Thoracic aorta (tissue), 2 donors: Measurements from ENCODE around the gene OR4C16. TPM values are rescaled to one million over a fixed set of nuclear protein-coding genes. Genes with fewer than 3 reads are reported as not detected.

ENCODE experiments used
- ATAC-seq: fragments of 150-250 bp; one replicate; pipeline ENCODE4 v1.8.0; 2017; ENCODE audit warnings: low read depth; ENCODE audit not compliant: insufficient number of reproducible peaks, low FRiP score
- DNase-seq: peaks from one replicate; pipeline ENCODE4 v3.0.0-alpha.2; 2020; ENCODE audit warnings: low spot score
- H3K27ac ChIP-seq, 2 donors: fragments of 200-600 bp; sonication (generic); 1 replicate in 1 of 2; 2 replicates in 1 of 2; pipeline ENCODE4 v1.5.1; 2016; ENCODE audit warnings: mild to moderate bottlenecking in 2 of 2, moderate library complexity in 2 of 2
- H3K27me3 ChIP-seq: fragments of 200-600 bp; sonication (generic); replicated peaks from 2 replicates; pipeline ENCODE4 v1.6.0; 2016; ENCODE audit warnings: mild to moderate bottlenecking; ENCODE audit not compliant: insufficient read depth
- H3K36me3 ChIP-seq: fragments of 200-600 bp; sonication (generic); one replicate; pipeline ENCODE4 v1.5.1; 2016
- H3K4me1 ChIP-seq, 2 donors: fragments of 200-600 bp; sonication (generic); 1 replicate in 1 of 2; 2 replicates in 1 of 2; pipeline versions ENCODE4 v1.5.1 to v1.6.0; 2016; ENCODE audit warnings: low read depth in 2 of 2, mild to moderate bottlenecking in 1 of 2; ENCODE audit not compliant: control insufficient read depth in 1 of 2
- H3K4me3 ChIP-seq: fragments of 200-600 bp; sonication (generic); 2 replicates; pipeline ENCODE4 v1.5.1; 2016; ENCODE audit warnings: mild to moderate bottlenecking
- H3K9me3 ChIP-seq: fragments of 200-600 bp; sonication (generic); 2 replicates; pipeline ENCODE4 v1.5.1; 2016
- total RNA-seq, 2 donors: library from RNA; depleted of rRNA; stranded (reverse); fragments of >200 nt; gene quantifications; one replicate each; pipeline versions ENCODE4 v1.1.0 to v1.2.3, GENCODE V29; 2016
- TF ChIP-seq, protein P1 (sequence below): fragments of 200-600 bp; sonication (generic); IDR thresholded peaks from one replicate; pipeline ENCODE4 v1.5.1; 2019; ENCODE audit warnings: antibody characterized with exemption

The OR4C16 gene, protein sequence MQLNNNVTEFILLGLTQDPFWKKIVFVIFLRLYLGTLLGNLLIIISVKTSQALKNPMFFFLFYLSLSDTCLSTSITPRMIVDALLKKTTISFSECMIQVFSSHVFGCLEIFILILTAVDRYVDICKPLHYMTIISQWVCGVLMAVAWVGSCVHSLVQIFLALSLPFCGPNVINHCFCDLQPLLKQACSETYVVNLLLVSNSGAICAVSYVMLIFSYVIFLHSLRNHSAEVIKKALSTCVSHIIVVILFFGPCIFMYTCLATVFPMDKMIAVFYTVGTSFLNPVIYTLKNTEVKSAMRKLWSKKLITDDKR
- not detected for total RNA-seq

DNA sequence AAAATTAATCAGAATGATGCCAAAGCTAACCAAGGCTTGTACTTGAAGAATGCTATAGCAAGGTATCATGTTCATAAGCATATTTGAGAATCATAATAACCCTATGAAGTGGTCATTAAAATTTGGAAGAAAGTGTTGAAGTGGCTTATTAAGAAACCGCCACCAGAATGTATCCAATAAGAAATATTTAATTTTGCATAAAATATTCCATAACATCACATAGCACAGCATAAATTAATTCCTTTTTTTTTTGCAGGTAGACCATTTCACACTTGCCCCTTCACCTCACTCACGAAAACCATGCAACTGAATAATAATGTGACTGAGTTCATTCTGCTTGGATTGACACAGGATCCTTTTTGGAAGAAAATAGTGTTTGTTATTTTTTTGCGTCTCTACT is at the start of gene OR4C16:
Gene OR4C16, plus strand, starts transcription at position 301 of the 400 bp plus-strand sequence. Its CDS starts 0 bp downstream, at position 301.
- Histone ChIP-seq H3K4me1 (no peaks in the 10 kb centered on the region), H3K9me3 (no peaks in the 10 kb centered on the region), H3K27ac (no peak within 1 kb of the TSS), H3K27me3 (no peaks in the 10 kb centered on the region), H3K4me3 (no peak within 1 kb of the TSS), H3K36me3 (no peaks in the 10 kb centered on the region)
- ATAC-seq (no peak), DNase-seq (no peak)
- TF ChIP-seq, protein P1, sequence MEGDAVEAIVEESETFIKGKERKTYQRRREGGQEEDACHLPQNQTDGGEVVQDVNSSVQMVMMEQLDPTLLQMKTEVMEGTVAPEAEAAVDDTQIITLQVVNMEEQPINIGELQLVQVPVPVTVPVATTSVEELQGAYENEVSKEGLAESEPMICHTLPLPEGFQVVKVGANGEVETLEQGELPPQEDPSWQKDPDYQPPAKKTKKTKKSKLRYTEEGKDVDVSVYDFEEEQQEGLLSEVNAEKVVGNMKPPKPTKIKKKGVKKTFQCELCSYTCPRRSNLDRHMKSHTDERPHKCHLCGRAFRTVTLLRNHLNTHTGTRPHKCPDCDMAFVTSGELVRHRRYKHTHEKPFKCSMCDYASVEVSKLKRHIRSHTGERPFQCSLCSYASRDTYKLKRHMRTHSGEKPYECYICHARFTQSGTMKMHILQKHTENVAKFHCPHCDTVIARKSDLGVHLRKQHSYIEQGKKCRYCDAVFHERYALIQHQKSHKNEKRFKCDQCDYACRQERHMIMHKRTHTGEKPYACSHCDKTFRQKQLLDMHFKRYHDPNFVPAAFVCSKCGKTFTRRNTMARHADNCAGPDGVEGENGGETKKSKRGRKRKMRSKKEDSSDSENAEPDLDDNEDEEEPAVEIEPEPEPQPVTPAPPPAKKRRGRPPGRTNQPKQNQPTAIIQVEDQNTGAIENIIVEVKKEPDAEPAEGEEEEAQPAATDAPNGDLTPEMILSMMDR: no peak

DNA sequence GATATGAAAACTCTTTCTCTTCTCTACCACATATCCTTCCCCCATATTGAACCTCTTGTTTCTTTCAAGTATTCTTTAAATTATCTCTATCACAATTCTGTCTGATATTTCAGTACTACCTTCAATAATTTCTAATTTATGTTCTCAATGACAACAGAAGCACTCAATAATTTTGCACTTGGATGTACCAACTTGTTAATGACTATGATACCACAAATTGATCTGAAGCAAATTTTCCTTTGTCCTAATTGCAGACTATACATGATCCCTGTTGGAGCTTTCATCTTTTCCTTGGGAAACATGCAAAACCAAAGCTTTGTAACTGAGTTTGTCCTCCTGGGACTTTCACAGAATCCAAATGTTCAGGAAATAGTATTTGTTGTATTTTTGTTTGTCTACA is 17.8 kb upstream of the OR4C16 start, which contains the start of gene OR4C15:
Gene OR4C15, plus strand, starts transcription at position 301 of the 400 bp plus-strand sequence. Its CDS starts 0 bp downstream, at position 301.
- TF ChIP-seq, protein P1: no peak
- ATAC-seq: no peak

DNA sequence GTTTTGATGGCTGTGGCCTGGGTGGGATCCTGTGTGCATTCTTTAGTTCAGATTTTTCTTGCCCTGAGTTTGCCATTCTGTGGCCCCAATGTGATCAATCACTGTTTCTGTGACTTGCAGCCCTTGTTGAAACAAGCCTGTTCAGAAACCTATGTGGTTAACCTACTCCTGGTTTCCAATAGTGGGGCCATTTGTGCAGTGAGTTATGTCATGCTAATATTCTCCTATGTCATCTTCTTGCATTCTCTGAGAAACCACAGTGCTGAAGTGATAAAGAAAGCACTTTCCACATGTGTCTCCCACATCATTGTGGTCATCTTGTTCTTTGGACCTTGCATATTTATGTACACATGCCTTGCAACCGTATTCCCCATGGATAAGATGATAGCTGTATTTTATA is 620 bp downstream of the OR4C16 start:
- Histone ChIP-seq H3K27me3 (no peaks in the 10 kb centered on the region), H3K36me3 (no peaks in the 10 kb centered on the region), H3K27ac (no peak overlapping the region), H3K4me1 (no peaks in the 10 kb centered on the region), H3K9me3 (no peaks in the 10 kb centered on the region), H3K4me3 (no peak overlapping the region)
- TF ChIP-seq, protein P1: no peak
- no peak for ATAC-seq
- DNase-seq: no peak

More for the DNA sequence above, 17.8 kb upstream of the OR4C16 start, which contains the start of gene OR4C15:
- no peak for DNase-seq
- no peak within 1 kb of the TSS for H3K4me3 ChIP-seq
- H3K9me3 ChIP-seq: no peaks in the 10 kb centered on the region
- H3K36me3 ChIP-seq: no peaks in the 10 kb centered on the region
- H3K27me3 ChIP-seq: no peaks in the 10 kb centered on the region
- no peak within 1 kb of the TSS for H3K27ac ChIP-seq
- no peaks in the 10 kb centered on the region for H3K4me1 ChIP-seq

DNA sequence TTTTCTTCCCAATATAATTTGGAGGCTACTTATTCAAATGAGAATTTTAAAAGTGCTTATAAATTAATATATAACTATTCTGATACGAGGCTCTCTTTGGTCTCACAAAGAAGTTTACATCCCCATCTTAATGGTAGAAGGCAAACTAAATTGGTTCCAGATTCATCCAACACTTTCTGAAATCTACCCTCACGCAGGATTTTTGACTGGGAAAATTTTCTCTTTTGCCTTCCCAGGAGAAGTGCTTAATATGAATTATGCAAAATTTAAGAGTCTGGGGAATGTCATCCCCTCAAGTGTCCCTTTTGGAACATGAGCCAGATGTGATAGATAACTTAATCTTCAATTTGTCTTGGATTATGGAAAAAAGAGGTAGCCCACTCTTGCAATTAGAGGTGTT is 35.6 kb downstream of the OR4C16 start, which contains the start of gene OR4C11:
Gene OR4C11, minus strand, starts transcription at position 101 of the 400 bp plus-strand sequence. CDS start 3,272 bp downstream, outside the sequence.
- no peak within 1 kb of the TSS for H3K27ac ChIP-seq
- H3K27me3 ChIP-seq: no peaks in the 10 kb centered on the region
- no peaks in the 10 kb centered on the region for H3K4me1 ChIP-seq
- TF ChIP-seq, protein P1: no peak
- DNase-seq (no peak), ATAC-seq (no peak)
- H3K36me3 ChIP-seq: no peaks in the 10 kb centered on the region
- no peaks in the 10 kb centered on the region for H3K9me3 ChIP-seq
- no peak within 1 kb of the TSS for H3K4me3 ChIP-seq

Other genes starting within 250 kb of the OR4C16 start
- gene OR4A16, start 228.9 kb upstream of the OR4C16 start, total RNA-seq: not detected
- not detected for gene OR4A15, start 204.2 kb upstream of the OR4C16 start, total RNA-seq
- not detected for gene OR4C15, start 17.7 kb upstream of the OR4C16 start, total RNA-seq
- not detected for gene OR4C11, start 35.5 kb downstream of the OR4C16 start, total RNA-seq
- not detected for gene OR4P4, start 63.0 kb downstream of the OR4C16 start, total RNA-seq
- gene OR4S2, start 76.2 kb downstream of the OR4C16 start, total RNA-seq: not detected
- not detected for gene OR4C6, start 90.1 kb downstream of the OR4C16 start, total RNA-seq
- not detected for gene OR5D13, start 201.3 kb downstream of the OR4C16 start, total RNA-seq
- not detected for gene OR5D14, start 223.4 kb downstream of the OR4C16 start, total RNA-seq
- gene OR5L1, start 239.2 kb downstream of the OR4C16 start, total RNA-seq: not detected
- gene OR5D18, start 247.5 kb downstream of the OR4C16 start, total RNA-seq: not detected